K562 (cell line): ENCODE data around the gene NES. TPM values are rescaled to one million over a fixed set of nuclear protein-coding genes. Genes with fewer than 3 reads are reported as not detected.
A peak's percentile ranks its signal among the peaks of the same experiment; 100 is the strongest.

Experiments used
- BRD9 ChIP-seq: fragments of 450-650 bp; IDR thresholded peaks from 2 replicates; pipeline ENCODE4 v1.6.1; 2018; ENCODE audit warnings: low read depth; ENCODE audit not compliant: partially characterized antibody
- CTCFL ChIP-seq: IDR thresholded peaks from 2 replicates; pipeline ENCODE4 v1.6.1; 2011; ENCODE audit warnings: borderline replicate concordance, low read depth, mild to moderate bottlenecking, moderate library complexity, low read length; ENCODE audit not compliant: insufficient read depth, poor library complexity, severe bottlenecking
- ETV5 ChIP-seq: sonication (generic); formaldehyde crosslinking; IDR thresholded peaks from 2 replicates; pipeline ENCODE4 v1.4.0; 2020; ENCODE audit warnings: low read depth, mild to moderate bottlenecking, missing genetic modification reagents
- FOSL1 ChIP-seq: fragments of 200-800 bp; sonication (Bioruptor generic); conservative IDR thresholded peaks from 2 replicates; pipeline ENCODE4 v1.6.1; 2016; ENCODE audit warnings: missing genetic modification characterization, missing compliant biosample characterization
- GTF2F1 ChIP-seq: IDR thresholded peaks from 2 replicates; pipeline ENCODE4 v1.6.1; 2011; ENCODE audit warnings: low read depth, low read length, improper control_type of control experiment
- JUN ChIP-seq, 2 experiments: sonication (generic) in 1 of 2; formaldehyde crosslinking in 1 of 2; IDR thresholded peaks; 2 replicates each; pipeline versions ENCODE4 v1.6.1 to v1.8.0; 2012 to 2022; ENCODE audit warnings: borderline replicate concordance in 2 of 2, mild to moderate bottlenecking in 2 of 2, improper control_type of control experiment in 1 of 2, low read depth in 1 of 2, low read length in 1 of 2, missing genetic modification reagents in 1 of 2
- JUND ChIP-seq, 2 experiments: IDR thresholded peaks; 2 replicates in 1 of 2; 3 replicates in 1 of 2; pipeline ENCODE4 v1.6.1; 2011; ENCODE audit warnings: borderline replicate concordance in 2 of 2, low read depth in 2 of 2, low read length in 2 of 2, improper control_type of control experiment in 1 of 2, missing biosample characterization in 1 of 2, missing genetic modification characterization in 1 of 2, missing genetic modification reagents in 1 of 2
- KDM5B ChIP-seq: fragments of 200-600 bp; sonication (generic); IDR thresholded peaks from 2 replicates; pipeline ENCODE4 v1.6.1; 2012; ENCODE audit warnings: low read depth, mild to moderate bottlenecking, moderate library complexity, low read length, control low read depth, inconsistent platforms; ENCODE audit not compliant: insufficient replicate concordance
- LARP7 ChIP-seq: fragments of 450-650 bp; IDR thresholded peaks from 2 replicates; pipeline ENCODE4 v1.6.1; 2016
- NEUROD1 ChIP-seq: fragments of 150-350 bp; IDR thresholded peaks from 2 replicates; pipeline ENCODE4 v1.6.1; 2014; ENCODE audit warnings: borderline replicate concordance, low read length, low read depth; ENCODE audit not compliant: partially characterized antibody
- OTX1 ChIP-seq: fragments of 450-650 bp; formaldehyde crosslinking; IDR thresholded peaks from 2 replicates; pipeline ENCODE4 v1.4.0; 2022; ENCODE audit warnings: mild to moderate bottlenecking
- PBX2 ChIP-seq, 2 experiments: IDR thresholded peaks in 1 of 2; conservative IDR thresholded peaks in 1 of 2; 2 replicates each; pipeline ENCODE4 v1.6.1; 2016; ENCODE audit warnings: low read depth in 2 of 2, mild to moderate bottlenecking in 1 of 2, missing compliant biosample characterization in 1 of 2, missing genetic modification characterization in 1 of 2, moderate library complexity in 1 of 2
- RBM25 ChIP-seq: fragments of 200-400 bp; formaldehyde crosslinking; IDR thresholded peaks from 2 replicates; pipeline ENCODE4 v1.6.1; 2018; ENCODE audit warnings: low read length, low read depth, moderate library complexity; ENCODE audit not compliant: severe bottlenecking
- SMC3 ChIP-seq: conservative IDR thresholded peaks from 2 replicates; pipeline ENCODE4 v1.6.1; 2011; ENCODE audit warnings: low read depth, low read length, improper control_type of control experiment; ENCODE audit not compliant: insufficient read depth
- SPI1 ChIP-seq: IDR thresholded peaks from 2 replicates; pipeline ENCODE4 v1.6.1; 2011; ENCODE audit warnings: low read depth, low read length, control low read depth, borderline replicate concordance
- TAF7 ChIP-seq: fragments of 450-650 bp; IDR thresholded peaks from 2 replicates; pipeline ENCODE4 v1.6.1; 2016; ENCODE audit warnings: missing genetic modification characterization, missing compliant biosample characterization
- ZKSCAN8 ChIP-seq: fragments of 200-800 bp; sonication (Bioruptor generic); IDR thresholded peaks from 2 replicates; pipeline ENCODE4 v1.6.1; 2016; ENCODE audit warnings: missing genetic modification characterization, missing compliant biosample characterization
- polyA plus RNA-seq, 8 experiments: library from polyadenylated mRNA; depleted of rRNA in 4 of 8; stranded (reverse) in 5 of 8; unstranded in 3 of 8; fragments of >200 nt; fragmentation: Nextera tagmentation in 2 of 8; fragmentation: Illumina TruSeq in 1 of 8; extraction: Ambion mirVana in 2 of 8; extraction: Trizol in 1 of 8; gene quantifications; 2 replicates each; pipeline versions ENCODE4 v1.2.1 to v1.2.3, GENCODE V29; 2011 to 2014; ENCODE audit warnings: inconsistent platforms in 1 of 8, missing spikeins in 1 of 8
- total RNA-seq, 7 experiments: library from RNA; depleted of rRNA in 6 of 7; stranded (reverse); fragments of >200 nt in 6 of 7; fragmentation: Illumina TruSeq in 2 of 7; extraction: Trizol in 2 of 7; gene quantifications; 2 replicates each; pipeline versions ENCODE4 v1.2.1 to v1.2.3, GENCODE V29; 2011 to 2021; ENCODE audit warnings: low replicate concordance in 1 of 7
- TF ChIP-seq, protein P1 (sequence below), 2 experiments: fragments of 250-450 bp in 1 of 2; fragments of 450-650 bp in 1 of 2; sonication (Bioruptor Pico) in 1 of 2; IDR thresholded peaks; 2 replicates each; pipeline versions ENCODE4 v1.6.1 to v1.8.0; 2016 to 2021; ENCODE audit warnings: mild to moderate bottlenecking in 2 of 2, moderate library complexity in 2 of 2, missing compliant biosample characterization in 1 of 2, missing genetic modification characterization in 1 of 2

NES gene
- total and polyA plus RNA-seq, 9 of the 15 experiments (the other 6 are each of a cell fraction or from before 2014, with no cell fraction given): 0.10 to 8.6 (median 4.2) TPM

GRCh38 chr1:156677616-156678596 is 699 bp upstream of the NES start (continued):
- TF ChIP-seq SMC3 (peak; percentile 94), OTX1 (CRISPR knock-in tag) (peak; percentile 19; the same call in 1 of the 2 replicates), GTF2F1 (no peak), FOSL1 (peak; percentile 46; the same call in 1 of the 2 replicates), PBX2 (CRISPR knock-in tag; IDR thresholded peaks at IDR 0.05; ENCODE audit: low read depth) (no peak), PBX2 (tag; conservative IDR thresholded peaks at IDR 0.05; ENCODE audit: low read depth) (no peak), CTCFL (peak; percentile 28), JUN (IDR thresholded peaks at IDR 0.05; ENCODE audit: borderline replicate concordance, low read depth, low read length) (no peak), JUN (CRISPR knock-in tag; IDR thresholded peaks at IDR 0.05; ENCODE audit: borderline replicate concordance) (peak; percentile 35; the same call in 1 of the 2 replicates), NEUROD1 (peak; percentile 27), BRD9 (peak; percentile 68), LARP7 (0 out of 2 replicates have a peak, but pooled peaks have one; percentile 26), JUND (IDR thresholded peaks at IDR 0.05; ENCODE audit: borderline replicate concordance, low read depth, low read length) (peak; percentile 30; the same call in 1 of the 2 replicates), JUND (tag; IDR thresholded peaks at IDR 0.05; ENCODE audit: borderline replicate concordance, low read depth, low read length) (peak; percentile 63; the same call in 2 of the 3 replicates), ZKSCAN8 (no peak), ETV5 (CRISPR knock-in tag) (peak; percentile 66; the same call in 1 of the 2 replicates), KDM5B (no peak), TAF7 (tag) (no peak), RBM25 (peak; percentile 3), SPI1 (0 out of 2 replicates have a peak, but pooled peaks have one; percentile 11)
- TF ChIP-seq, protein P1, sequence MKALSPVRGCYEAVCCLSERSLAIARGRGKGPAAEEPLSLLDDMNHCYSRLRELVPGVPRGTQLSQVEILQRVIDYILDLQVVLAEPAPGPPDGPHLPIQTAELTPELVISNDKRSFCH (CRISPR knock-in tag; IDR thresholded peaks at IDR 0.05): no peak
- TF ChIP-seq, protein P1 (tag; IDR thresholded peaks at IDR 0.05): no peak
